OCI-LY1 (cell line): ENCODE data around the gene ANO2.

Source experiments
- H2AFZ ChIP-seq: fragments of 200-600 bp; sonication (generic), shearing (Covaris generic); 2 replicates; pipeline ENCODE4 v1.6.0; 2014; ENCODE audit warnings: antibody characterized with exemption, mild to moderate bottlenecking, low read length
- H3F3A ChIP-seq: fragments of 200-600 bp; sonication (generic), shearing (Covaris generic); 2 replicates; pipeline ENCODE4 v1.6.0; 2014; ENCODE audit warnings: mild to moderate bottlenecking, antibody characterized with exemption, low read length, moderate library complexity; ENCODE audit not compliant: insufficient read depth
- H3K27ac ChIP-seq: fragments of 200-600 bp; sonication (generic); 2 replicates; pipeline ENCODE4 v1.5.1; 2014; ENCODE audit warnings: low read length, mixed run types, mild to moderate bottlenecking, low read depth; ENCODE audit not compliant: poor library complexity, severe bottlenecking
- H3K27me3 ChIP-seq: fragments of 200-600 bp; sonication (generic); 2 replicates; pipeline ENCODE4 v1.6.0; 2014; ENCODE audit warnings: antibody characterized with exemption, mild to moderate bottlenecking, low read length, moderate library complexity; ENCODE audit not compliant: insufficient read depth
- H3K36me3 ChIP-seq: fragments of 200-600 bp; sonication (generic); 2 replicates; pipeline ENCODE4 v1.6.1; 2014; ENCODE audit warnings: mild to moderate bottlenecking, antibody characterized with exemption, low read length, moderate library complexity, mixed read lengths; ENCODE audit not compliant: insufficient read depth
- H3K4me1 ChIP-seq: fragments of 200-600 bp; sonication (generic); 2 replicates; pipeline ENCODE4 v1.5.1; 2014; ENCODE audit warnings: mild to moderate bottlenecking, low read length, moderate library complexity; ENCODE audit not compliant: insufficient read depth, severe bottlenecking
- H3K4me2 ChIP-seq: fragments of 200-600 bp; sonication (generic), shearing (Covaris generic); 2 replicates; pipeline ENCODE4 v1.6.1; 2014; ENCODE audit warnings: low read length
- H3K4me3 ChIP-seq: fragments of 200-600 bp; sonication (generic); 2 replicates; pipeline ENCODE4 v1.5.1; 2014; ENCODE audit warnings: low read length, low read depth, mild to moderate bottlenecking, mixed read lengths; ENCODE audit not compliant: poor library complexity, severe bottlenecking
- H3K79me2 ChIP-seq: fragments of 200-600 bp; shearing (Covaris generic); 2 replicates; pipeline ENCODE4 v1.6.1; 2016; ENCODE audit warnings: mixed run types, low read length, mixed read lengths; ENCODE audit not compliant: insufficient read depth
- H3K9ac ChIP-seq: fragments of 200-600 bp; sonication (generic), shearing (Covaris generic); 2 replicates; pipeline ENCODE4 v1.6.1; 2014; ENCODE audit warnings: mild to moderate bottlenecking, low read length, mixed read lengths
- H3K9me2 ChIP-seq: fragments of 200-600 bp; sonication (generic), shearing (Covaris generic); 2 replicates; pipeline ENCODE4 v1.6.1; 2014; ENCODE audit warnings: low read depth, mild to moderate bottlenecking, low read length, mixed read lengths
- H3K9me3 ChIP-seq: fragments of 200-600 bp; shearing (Covaris generic); 2 replicates; pipeline ENCODE4 v1.6.1; 2014; ENCODE audit warnings: low read length, mixed read lengths
- H4K20me1 ChIP-seq: fragments of 200-600 bp; sonication (generic), shearing (Covaris generic); 2 replicates; pipeline ENCODE4 v1.6.0; 2016; ENCODE audit warnings: mild to moderate bottlenecking, low read length; ENCODE audit not compliant: insufficient read depth
- CTCF ChIP-seq: fragments of 200-600 bp; sonication (generic), shearing (Covaris generic); IDR thresholded peaks from 2 replicates; pipeline ENCODE4 v1.5.1; 2017; ENCODE audit warnings: mild to moderate bottlenecking, antibody characterized with exemption, low read length, moderate library complexity, mixed read lengths
- EZH2 ChIP-seq: fragments of 200-600 bp; sonication (generic), shearing (Covaris generic); IDR thresholded peaks from 2 replicates; pipeline ENCODE4 v1.8.0; 2017; ENCODE audit warnings: borderline replicate concordance, mixed run types, mild to moderate bottlenecking, antibody characterized with exemption, low read length, moderate library complexity, mixed read lengths

Gene ANO2

GRCh38 chr12:5777451-5777850 lies 167.6 kb downstream of the ANO2 start:
- no peak for TF ChIP-seq CTCF
- TF ChIP-seq EZH2 = no peak
- H3K27ac ChIP-seq = no peak overlapping the region
- H4K20me1 ChIP-seq = no peaks in the 10 kb centered on the region
- H2AFZ ChIP-seq = no peak overlapping the region
- no peaks in the 10 kb centered on the region for H3F3A ChIP-seq
- no peak overlapping the region for H3K4me3 ChIP-seq
- H3K79me2 ChIP-seq = no peaks in the 10 kb centered on the region
- H3K27me3 ChIP-seq = no peaks in the 10 kb centered on the region; the same call in 1 of the 2 replicates
- no peaks in the 10 kb centered on the region for H3K9me3 ChIP-seq
- no peaks in the 10 kb centered on the region for H3K36me3 ChIP-seq
- no peaks in the 10 kb centered on the region for H3K4me1 ChIP-seq
- no peak overlapping the region for H3K4me2 ChIP-seq
- H3K9me2 ChIP-seq = no peaks in the 10 kb centered on the region
- H3K9ac ChIP-seq = no peak overlapping the region

GRCh38 chr12:5776091-5776490 lies 169.0 kb downstream of the ANO2 start:
- Histone ChIP-seq H3K4me2 (no peak overlapping the region), H3K9me2 (no peaks in the 10 kb centered on the region)
- TF ChIP-seq EZH2 = no peak

GRCh38 chr12:5773550-5773949 lies 171.5 kb downstream of the ANO2 start:
- no peaks in the 10 kb centered on the region for H3K9me2 ChIP-seq
- H3K4me1 ChIP-seq = no peaks in the 10 kb centered on the region
- H3K79me2 ChIP-seq = no peaks in the 10 kb centered on the region
- H3K27me3 ChIP-seq = no peaks in the 10 kb centered on the region
- H2AFZ ChIP-seq = no peak overlapping the region
- no peaks in the 10 kb centered on the region for H3K9me3 ChIP-seq
- no peak overlapping the region for H3K4me2 ChIP-seq
- no peaks in the 10 kb centered on the region for H3K36me3 ChIP-seq
- TF ChIP-seq EZH2 = no peak
- no peak for TF ChIP-seq CTCF
- no peak overlapping the region for H3K9ac ChIP-seq
- no peaks in the 10 kb centered on the region for H3F3A ChIP-seq
- no peaks in the 10 kb centered on the region for H4K20me1 ChIP-seq
- no peak overlapping the region for H3K4me3 ChIP-seq
- H3K27ac ChIP-seq = no peak overlapping the region

More at GRCh38 chr12:5776091-5776490, 169.0 kb downstream of the ANO2 start:
- Histone ChIP-seq H3K4me3 (no peak overlapping the region), H2AFZ (no peak overlapping the region), H3K27ac (no peak overlapping the region), H3F3A (no peaks in the 10 kb centered on the region), H3K27me3 (no peaks in the 10 kb centered on the region), H3K36me3 (no peaks in the 10 kb centered on the region), H3K79me2 (no peaks in the 10 kb centered on the region), H4K20me1 (no peaks in the 10 kb centered on the region), H3K9ac (no peak overlapping the region), H3K4me1 (no peaks in the 10 kb centered on the region), H3K9me3 (no peaks in the 10 kb centered on the region)

- no peaks in the 10 kb centered on the region for H3K79me2 ChIP-seq
Observed at GRCh38 chr12:5771756-5772155, 173.3 kb downstream of the ANO2 start.

More at GRCh38 chr12:5771756-5772155, 173.3 kb downstream of the ANO2 start:
- TF ChIP-seq EZH2 (no peak), CTCF (no peak)
- Histone ChIP-seq H3K9me2 (no peaks in the 10 kb centered on the region), H3K4me1 (no peaks in the 10 kb centered on the region), H4K20me1 (no peaks in the 10 kb centered on the region), H3F3A (no peaks in the 10 kb centered on the region), H2AFZ (no peak overlapping the region), H3K27me3 (no peaks in the 10 kb centered on the region), H3K4me2 (no peak overlapping the region), H3K9me3 (no peaks in the 10 kb centered on the region), H3K27ac (no peak overlapping the region), H3K9ac (no peak overlapping the region), H3K36me3 (no peaks in the 10 kb centered on the region), H3K4me3 (no peak overlapping the region)
